GM23338 (cell line): ENCODE data around the gene KNTC1. TPM values are rescaled to one million over a fixed set of nuclear protein-coding genes. Genes with fewer than 3 reads are reported as not detected.
A peak's percentile ranks its signal among the peaks of the same experiment; 100 is the strongest.

ENCODE experiments used
- ATAC-seq: fragments of 200-7000 bp; cut with Tn5 transposase; 3 replicates; pipeline ENCODE4 v1.9.1; 2020
- DNase-seq: peaks from one replicate; pipeline ENCODE4 v3.0.0-alpha.2; 2015; ENCODE audit warnings: low spot score
- H2AFZ ChIP-seq: fragments of 200-600 bp; sonication (generic); 2 replicates; pipeline ENCODE4 v1.8.0; 2016; ENCODE audit warnings: antibody characterized with exemption, mild to moderate bottlenecking, moderate library complexity
- H3F3A ChIP-seq: fragments of 200-600 bp; sonication (generic); replicated peaks from 2 replicates; pipeline ENCODE4 v1.8.0; 2017; ENCODE audit warnings: antibody characterized with exemption, mixed run types, low read depth
- H3K27ac ChIP-seq: fragments of 200-600 bp; sonication (generic); 2 replicates; pipeline ENCODE4 v1.6.1; 2016; ENCODE audit warnings: low read depth
- H3K27me3 ChIP-seq: fragments of 200-600 bp; sonication (generic); 2 replicates; pipeline ENCODE4 v1.8.0; 2016; ENCODE audit warnings: mild to moderate bottlenecking, mixed run types, moderate library complexity; ENCODE audit not compliant: insufficient read depth
- H3K36me3 ChIP-seq: fragments of 200-600 bp; sonication (generic); 2 replicates; pipeline ENCODE4 v1.8.0; 2016; ENCODE audit warnings: mild to moderate bottlenecking; ENCODE audit not compliant: insufficient read depth
- H3K4me1 ChIP-seq: fragments of 200-600 bp; sonication (generic); 2 replicates; pipeline ENCODE4 v1.8.0; 2016; ENCODE audit warnings: mild to moderate bottlenecking, moderate library complexity; ENCODE audit not compliant: insufficient read depth
- H3K4me2 ChIP-seq: fragments of 200-600 bp; sonication (generic); 2 replicates; pipeline ENCODE4 v1.7.1; 2017; ENCODE audit warnings: mixed run types
- H3K4me3 ChIP-seq: fragments of 200-600 bp; sonication (generic); 2 replicates; pipeline ENCODE4 v1.6.1; 2016; ENCODE audit warnings: mixed run types
- H3K79me2 ChIP-seq: fragments of 200-600 bp; sonication (generic); replicated peaks from 2 replicates; pipeline ENCODE4 v1.8.0; 2017; ENCODE audit warnings: mild to moderate bottlenecking; ENCODE audit not compliant: insufficient read depth
- H3K9me2 ChIP-seq: fragments of 200-600 bp; sonication (generic); 2 replicates; pipeline ENCODE4 v1.8.0; 2017; ENCODE audit not compliant: insufficient read depth
- H4K20me1 ChIP-seq: fragments of 200-600 bp; sonication (generic); replicated peaks from 2 replicates; pipeline ENCODE4 v1.8.0; 2017; ENCODE audit warnings: mild to moderate bottlenecking; ENCODE audit not compliant: insufficient read depth
- H3K27ac Mint-ChIP-seq: 2 replicates; pipeline ENCODE4 v1.8.0; 2020; ENCODE audit warnings: inconsistent platforms, mild to moderate bottlenecking, moderate library complexity, mixed read lengths
- H3K27me3 Mint-ChIP-seq: 3 replicates; pipeline ENCODE4 v1.8.0; 2022; ENCODE audit warnings: low read depth, mild to moderate bottlenecking, moderate library complexity, mixed read lengths, inconsistent platforms; ENCODE audit not compliant: insufficient read depth, poor library complexity
- H3K36me3 Mint-ChIP-seq: 3 replicates; pipeline ENCODE4 v1.8.0; 2021; ENCODE audit warnings: low read depth, mild to moderate bottlenecking, inconsistent platforms, moderate library complexity, mixed read lengths
- H3K4me1 Mint-ChIP-seq: 3 replicates; pipeline ENCODE4 v1.8.0; 2020; ENCODE audit warnings: mild to moderate bottlenecking, inconsistent platforms, mixed read lengths
- H3K4me3 Mint-ChIP-seq: 3 replicates; pipeline ENCODE4 v1.8.0; 2021; ENCODE audit warnings: moderate library complexity, mild to moderate bottlenecking, inconsistent platforms, mixed read lengths
- H3K9me3 Mint-ChIP-seq: 3 replicates; pipeline ENCODE4 v1.8.0; 2020; ENCODE audit warnings: moderate library complexity, mild to moderate bottlenecking, inconsistent platforms, mixed read lengths
- CREB1 ChIP-seq: fragments of 250-450 bp; sonication (Bioruptor Pico); IDR thresholded peaks from 2 replicates; pipeline ENCODE4 v1.5.0; 2020; ENCODE audit warnings: low read depth, mild to moderate bottlenecking, moderate library complexity
- EZH2 ChIP-seq: fragments of 200-600 bp; sonication (generic); IDR thresholded peaks from one replicate; pipeline ENCODE4 v1.8.0; 2017; ENCODE audit warnings: antibody characterized with exemption, mild to moderate bottlenecking, low read depth; ENCODE audit not compliant: unreplicated experiment
- EZH2phosphoT487 ChIP-seq: fragments of 200-600 bp; sonication (generic); IDR thresholded peaks from one replicate; pipeline ENCODE4 v1.8.1; 2018; ENCODE audit warnings: antibody characterized with exemption; ENCODE audit not compliant: unreplicated experiment
- POLR2AphosphoS5 ChIP-seq: IDR thresholded peaks from 2 replicates; pipeline ENCODE4 v1.6.1; 2016; ENCODE audit warnings: antibody characterized with exemption, low read depth
- STAT1 ChIP-seq: IDR thresholded peaks from one replicate; pipeline ENCODE4 v1.6.1; 2016; ENCODE audit warnings: antibody characterized with exemption; ENCODE audit not compliant: unreplicated experiment
- ZNF114 ChIP-seq: fragments of 250-450 bp; sonication (Bioruptor Pico); IDR thresholded peaks from 2 replicates; pipeline ENCODE4 v1.5.0; 2020; ENCODE audit warnings: mild to moderate bottlenecking, moderate library complexity
- ZNF331 ChIP-seq: fragments of 250-450 bp; sonication (Bioruptor Pico); IDR thresholded peaks from 2 replicates; pipeline ENCODE4 v1.5.0; 2020; ENCODE audit warnings: low read depth, mild to moderate bottlenecking, moderate library complexity
- polyA plus RNA-seq: library from polyadenylated mRNA; unstranded; fragments of >200 nt; fragmentation: Nextera tagmentation; extraction: Ambion mirVana; gene quantifications from 2 replicates; pipeline ENCODE4 v1.2.1, GENCODE V29; 2016
- total RNA-seq: library from RNA; depleted of rRNA; stranded (reverse); fragments of >200 nt; shearing (Covaris generic); gene quantifications from 2 replicates; pipeline ENCODE4 v1.2.3, GENCODE V29; 2014
- TF ChIP-seq, protein P1 (sequence below), 2 experiments: fragments of 200-600 bp in 1 of 2; sonication (generic) in 1 of 2; conservative IDR thresholded peaks; 2 replicates each; pipeline versions ENCODE4 v1.5.1 to v1.6.1; 2016 to 2017; ENCODE audit warnings: antibody characterized with exemption in 2 of 2, low read depth in 2 of 2, mild to moderate bottlenecking in 2 of 2, moderate library complexity in 1 of 2
- TF ChIP-seq, protein P2 (sequence below): IDR thresholded peaks from 2 replicates; pipeline ENCODE4 v1.6.1; 2016; ENCODE audit warnings: antibody characterized with exemption
- TF ChIP-seq, protein P3 (sequence below): fragments of 250-450 bp; sonication (Bioruptor Pico); IDR thresholded peaks from 2 replicates; pipeline ENCODE4 v1.5.0; 2020; ENCODE audit warnings: mild to moderate bottlenecking, moderate library complexity

Gene KNTC1
- total and polyA plus RNA-seq, 2 experiments from 2014 or later: 55.2 to 98.0 TPM

DNA sequence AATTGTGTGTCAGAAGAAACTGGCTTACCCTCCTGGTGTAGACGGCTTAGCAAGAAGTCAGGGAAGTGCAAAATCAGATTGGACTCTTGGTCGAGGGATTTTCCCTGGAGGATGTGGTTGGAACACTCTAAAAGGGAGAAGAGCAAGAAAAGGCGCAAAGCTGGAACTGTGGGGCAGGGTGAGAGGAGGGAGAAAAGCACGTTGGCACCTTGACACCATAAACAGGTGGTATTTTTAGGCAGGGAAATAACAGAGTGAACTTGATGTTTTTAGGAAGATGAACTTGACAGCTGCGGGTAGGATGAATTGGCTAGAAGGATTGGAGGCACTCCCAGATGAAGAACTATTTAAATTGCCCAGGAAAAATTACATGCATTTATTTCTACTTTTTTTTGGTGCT lies 108.4 kb downstream of the KNTC1 start (continued):
- TF ChIP-seq POLR2AphosphoS5: no peak

DNA sequence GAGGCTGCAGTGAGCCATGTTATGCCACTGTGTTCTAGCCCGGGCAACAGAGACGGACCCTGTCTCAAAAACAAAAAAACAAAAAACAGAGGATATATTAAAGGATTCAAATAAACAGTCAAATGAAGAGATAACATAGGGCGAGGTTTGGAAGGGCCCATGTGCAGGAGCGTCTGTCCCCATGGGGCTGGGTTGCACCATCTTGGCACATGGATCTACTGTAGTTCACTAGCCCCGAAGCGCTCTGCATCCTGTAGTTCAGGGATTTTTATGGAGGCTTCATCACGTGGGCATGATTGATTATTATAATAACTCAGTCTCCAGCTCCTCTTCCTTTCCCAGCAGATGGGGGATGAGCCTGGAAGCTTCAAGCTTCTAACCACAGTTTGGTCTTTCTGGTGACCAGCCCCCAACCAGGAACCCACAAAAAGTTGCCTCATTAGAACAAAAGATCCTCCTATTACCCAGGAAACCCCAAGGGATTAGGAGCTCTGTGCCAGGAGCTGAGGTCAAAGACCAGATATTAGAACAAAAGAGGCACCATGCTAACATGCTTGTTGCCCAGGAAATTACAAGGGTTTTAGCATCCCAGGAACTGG lies 116.3 kb downstream of the KNTC1 start:
- Mint-ChIP-seq H3K9me3 (no peaks in the 10 kb centered on the region), H3K36me3 (no peaks in the 10 kb centered on the region), H3K27me3 (peaks cover under 1% of the 10 kb centered on the region), H3K27ac (peak overlapping the region; percentile 73; the same call in 1 of the 2 replicates), H3K4me3 (no peak overlapping the region), H3K4me1 (peaks cover 11% of the 10 kb centered on the region; the same call in 2 of the 3 replicates)
- Histone ChIP-seq H2AFZ (no peak overlapping the region), H3K4me1 (no peaks in the 10 kb centered on the region; the same call in 1 of the 2 replicates), H3K27ac (0 out of 2 replicates have a peak overlapping the region, but pooled peaks have one; percentile 45), H3F3A (no peaks in the 10 kb centered on the region), H3K4me3 (no peak overlapping the region), H4K20me1 (no peaks in the 10 kb centered on the region), H3K36me3 (no peaks in the 10 kb centered on the region), H3K9me2 (no peaks in the 10 kb centered on the region), H3K27me3 (no peaks in the 10 kb centered on the region), H3K79me2 (no peaks in the 10 kb centered on the region), H3K4me2 (no peak overlapping the region)
- no peak for ATAC-seq
- TF ChIP-seq EZH2phosphoT487: no peak
- TF ChIP-seq, protein P1, sequence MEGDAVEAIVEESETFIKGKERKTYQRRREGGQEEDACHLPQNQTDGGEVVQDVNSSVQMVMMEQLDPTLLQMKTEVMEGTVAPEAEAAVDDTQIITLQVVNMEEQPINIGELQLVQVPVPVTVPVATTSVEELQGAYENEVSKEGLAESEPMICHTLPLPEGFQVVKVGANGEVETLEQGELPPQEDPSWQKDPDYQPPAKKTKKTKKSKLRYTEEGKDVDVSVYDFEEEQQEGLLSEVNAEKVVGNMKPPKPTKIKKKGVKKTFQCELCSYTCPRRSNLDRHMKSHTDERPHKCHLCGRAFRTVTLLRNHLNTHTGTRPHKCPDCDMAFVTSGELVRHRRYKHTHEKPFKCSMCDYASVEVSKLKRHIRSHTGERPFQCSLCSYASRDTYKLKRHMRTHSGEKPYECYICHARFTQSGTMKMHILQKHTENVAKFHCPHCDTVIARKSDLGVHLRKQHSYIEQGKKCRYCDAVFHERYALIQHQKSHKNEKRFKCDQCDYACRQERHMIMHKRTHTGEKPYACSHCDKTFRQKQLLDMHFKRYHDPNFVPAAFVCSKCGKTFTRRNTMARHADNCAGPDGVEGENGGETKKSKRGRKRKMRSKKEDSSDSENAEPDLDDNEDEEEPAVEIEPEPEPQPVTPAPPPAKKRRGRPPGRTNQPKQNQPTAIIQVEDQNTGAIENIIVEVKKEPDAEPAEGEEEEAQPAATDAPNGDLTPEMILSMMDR (conservative IDR thresholded peaks at IDR 0.05; ENCODE audit: low read depth in 2 of 2): no peak
- no peak for TF ChIP-seq ZNF331 (CRISPR knock-in tag)
- TF ChIP-seq, protein P2, sequence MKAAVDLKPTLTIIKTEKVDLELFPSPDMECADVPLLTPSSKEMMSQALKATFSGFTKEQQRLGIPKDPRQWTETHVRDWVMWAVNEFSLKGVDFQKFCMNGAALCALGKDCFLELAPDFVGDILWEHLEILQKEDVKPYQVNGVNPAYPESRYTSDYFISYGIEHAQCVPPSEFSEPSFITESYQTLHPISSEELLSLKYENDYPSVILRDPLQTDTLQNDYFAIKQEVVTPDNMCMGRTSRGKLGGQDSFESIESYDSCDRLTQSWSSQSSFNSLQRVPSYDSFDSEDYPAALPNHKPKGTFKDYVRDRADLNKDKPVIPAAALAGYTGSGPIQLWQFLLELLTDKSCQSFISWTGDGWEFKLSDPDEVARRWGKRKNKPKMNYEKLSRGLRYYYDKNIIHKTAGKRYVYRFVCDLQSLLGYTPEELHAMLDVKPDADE: no peak
- DNase-seq: no peak

DNA sequence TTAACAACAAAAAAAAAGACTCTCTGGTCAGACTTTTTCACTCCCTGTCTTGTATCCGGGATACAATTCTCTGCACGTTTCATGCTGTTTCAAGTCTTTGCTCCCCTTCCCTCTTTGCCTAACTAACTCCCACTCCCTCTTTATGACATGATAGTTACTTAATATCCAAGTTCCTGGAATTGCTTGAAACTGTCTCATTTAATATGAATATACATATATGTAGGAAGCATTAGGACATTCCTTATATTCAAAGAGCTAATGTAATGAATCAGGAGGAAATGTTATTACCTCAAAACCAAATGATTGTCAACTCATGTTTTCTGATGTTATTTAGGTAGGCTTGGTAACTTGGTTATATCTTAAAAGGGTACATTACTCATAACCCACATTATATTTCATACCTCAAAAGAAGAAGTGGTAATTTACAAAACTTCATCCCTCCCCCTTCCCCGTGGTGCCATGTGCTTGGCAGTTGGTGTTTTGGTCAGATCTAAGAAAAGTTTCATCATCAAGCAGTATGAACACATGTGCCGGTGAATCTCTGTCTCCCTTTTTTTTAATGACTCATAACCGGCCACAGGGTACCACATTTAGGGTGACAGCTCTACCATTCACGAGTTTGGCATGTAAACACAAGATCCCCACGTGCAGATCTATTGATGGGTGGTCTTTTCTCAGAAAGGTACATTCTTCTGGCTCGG lies 119.6 kb downstream of the KNTC1 start:
- Histone ChIP-seq H3K4me1 (no peaks in the 10 kb centered on the region; the same call in 1 of the 2 replicates), H4K20me1 (no peaks in the 10 kb centered on the region), H3K79me2 (no peaks in the 10 kb centered on the region), H3K9me2 (no peaks in the 10 kb centered on the region), H3K4me3 (no peak overlapping the region), H3K27ac (no peak overlapping the region), H2AFZ (no peak overlapping the region), H3K4me2 (no peak overlapping the region), H3K27me3 (no peaks in the 10 kb centered on the region), H3F3A (no peaks in the 10 kb centered on the region), H3K36me3 (no peaks in the 10 kb centered on the region)
- Mint-ChIP-seq H3K36me3 (no peaks in the 10 kb centered on the region), H3K4me1 (peaks cover 14% of the 10 kb centered on the region), H3K4me3 (no peak overlapping the region), H3K27me3 (peaks cover 4% of the 10 kb centered on the region), H3K27ac (no peak overlapping the region), H3K9me3 (no peaks in the 10 kb centered on the region)
- ATAC-seq (no peak), DNase-seq (no peak)
- TF ChIP-seq EZH2 (no peak), CREB1 (no peak), ZNF114 (no peak), STAT1 (no peak)
- TF ChIP-seq, protein P3, sequence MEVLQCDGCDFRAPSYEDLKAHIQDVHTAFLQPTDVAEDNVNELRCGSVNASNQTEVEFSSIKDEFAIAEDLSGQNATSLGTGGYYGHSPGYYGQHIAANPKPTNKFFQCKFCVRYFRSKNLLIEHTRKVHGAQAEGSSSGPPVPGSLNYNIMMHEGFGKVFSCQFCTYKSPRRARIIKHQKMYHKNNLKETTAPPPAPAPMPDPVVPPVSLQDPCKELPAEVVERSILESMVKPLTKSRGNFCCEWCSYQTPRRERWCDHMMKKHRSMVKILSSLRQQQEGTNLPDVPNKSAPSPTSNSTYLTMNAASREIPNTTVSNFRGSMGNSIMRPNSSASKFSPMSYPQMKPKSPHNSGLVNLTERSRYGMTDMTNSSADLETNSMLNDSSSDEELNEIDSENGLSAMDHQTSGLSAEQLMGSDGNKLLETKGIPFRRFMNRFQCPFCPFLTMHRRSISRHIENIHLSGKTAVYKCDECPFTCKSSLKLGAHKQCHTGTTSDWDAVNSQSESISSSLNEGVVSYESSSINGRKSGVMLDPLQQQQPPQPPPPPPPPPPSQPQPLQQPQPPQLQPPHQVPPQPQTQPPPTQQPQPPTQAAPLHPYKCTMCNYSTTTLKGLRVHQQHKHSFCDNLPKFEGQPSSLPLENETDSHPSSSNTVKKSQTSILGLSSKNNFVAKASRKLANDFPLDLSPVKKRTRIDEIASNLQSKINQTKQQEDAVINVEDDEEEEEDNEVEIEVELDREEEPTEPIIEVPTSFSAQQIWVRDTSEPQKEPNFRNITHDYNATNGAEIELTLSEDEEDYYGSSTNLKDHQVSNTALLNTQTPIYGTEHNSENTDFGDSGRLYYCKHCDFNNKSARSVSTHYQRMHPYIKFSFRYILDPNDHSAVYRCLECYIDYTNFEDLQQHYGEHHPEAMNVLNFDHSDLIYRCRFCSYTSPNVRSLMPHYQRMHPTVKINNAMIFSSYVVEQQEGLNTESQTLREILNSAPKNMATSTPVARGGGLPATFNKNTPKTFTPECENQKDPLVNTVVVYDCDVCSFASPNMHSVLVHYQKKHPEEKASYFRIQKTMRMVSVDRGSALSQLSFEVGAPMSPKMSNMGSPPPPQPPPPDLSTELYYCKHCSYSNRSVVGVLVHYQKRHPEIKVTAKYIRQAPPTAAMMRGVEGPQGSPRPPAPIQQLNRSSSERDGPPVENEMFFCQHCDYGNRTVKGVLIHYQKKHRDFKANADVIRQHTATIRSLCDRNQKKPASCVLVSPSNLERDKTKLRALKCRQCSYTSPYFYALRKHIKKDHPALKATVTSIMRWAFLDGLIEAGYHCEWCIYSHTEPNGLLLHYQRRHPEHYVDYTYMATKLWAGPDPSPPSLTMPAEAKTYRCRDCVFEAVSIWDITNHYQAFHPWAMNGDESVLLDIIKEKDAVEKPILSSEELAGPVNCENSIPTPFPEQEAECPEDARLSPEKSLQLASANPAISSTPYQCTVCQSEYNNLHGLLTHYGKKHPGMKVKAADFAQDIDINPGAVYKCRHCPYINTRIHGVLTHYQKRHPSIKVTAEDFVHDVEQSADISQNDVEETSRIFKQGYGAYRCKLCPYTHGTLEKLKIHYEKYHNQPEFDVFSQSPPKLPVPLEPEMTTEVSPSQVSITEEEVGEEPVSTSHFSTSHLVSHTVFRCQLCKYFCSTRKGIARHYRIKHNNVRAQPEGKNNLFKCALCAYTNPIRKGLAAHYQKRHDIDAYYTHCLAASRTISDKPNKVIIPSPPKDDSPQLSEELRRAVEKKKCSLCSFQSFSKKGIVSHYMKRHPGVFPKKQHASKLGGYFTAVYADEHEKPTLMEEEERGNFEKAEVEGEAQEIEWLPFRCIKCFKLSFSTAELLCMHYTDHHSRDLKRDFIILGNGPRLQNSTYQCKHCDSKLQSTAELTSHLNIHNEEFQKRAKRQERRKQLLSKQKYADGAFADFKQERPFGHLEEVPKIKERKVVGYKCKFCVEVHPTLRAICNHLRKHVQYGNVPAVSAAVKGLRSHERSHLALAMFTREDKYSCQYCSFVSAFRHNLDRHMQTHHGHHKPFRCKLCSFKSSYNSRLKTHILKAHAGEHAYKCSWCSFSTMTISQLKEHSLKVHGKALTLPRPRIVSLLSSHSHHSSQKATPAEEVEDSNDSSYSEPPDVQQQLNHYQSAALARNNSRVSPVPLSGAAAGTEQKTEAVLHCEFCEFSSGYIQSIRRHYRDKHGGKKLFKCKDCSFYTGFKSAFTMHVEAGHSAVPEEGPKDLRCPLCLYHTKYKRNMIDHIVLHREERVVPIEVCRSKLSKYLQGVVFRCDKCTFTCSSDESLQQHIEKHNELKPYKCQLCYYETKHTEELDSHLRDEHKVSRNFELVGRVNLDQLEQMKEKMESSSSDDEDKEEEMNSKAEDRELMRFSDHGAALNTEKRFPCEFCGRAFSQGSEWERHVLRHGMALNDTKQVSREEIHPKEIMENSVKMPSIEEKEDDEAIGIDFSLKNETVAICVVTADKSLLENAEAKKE: no peak
